Measurements from ENCODE around the gene NCF4. TPM values are rescaled to one million over a fixed set of nuclear protein-coding genes. Genes with fewer than 3 reads are reported as not detected.

Gene NCF4
- total RNA-seq, 2 donors from 2014 or later, result not detected

GRCh38 chr22:36868546-36869181 is 7.9 kb downstream of the NCF4 start:
- H3K27me3 Mint-ChIP-seq (ENCODE audit: insufficient read depth), result peaks cover 23% of the 10 kb centered on the region
- H3K4me1 Mint-ChIP-seq, result no peaks in the 10 kb centered on the region
- no peaks in the 10 kb centered on the region for H3K36me3 Mint-ChIP-seq (ENCODE audit: low read depth)
- no peaks in the 10 kb centered on the region for H3K4me1 ChIP-seq (ENCODE audit: control insufficient read depth, insufficient read depth, low read length)
- no peak overlapping the region for H3K27ac ChIP-seq (ENCODE audit: low read depth, low read length)
- TF ChIP-seq, protein P1, sequence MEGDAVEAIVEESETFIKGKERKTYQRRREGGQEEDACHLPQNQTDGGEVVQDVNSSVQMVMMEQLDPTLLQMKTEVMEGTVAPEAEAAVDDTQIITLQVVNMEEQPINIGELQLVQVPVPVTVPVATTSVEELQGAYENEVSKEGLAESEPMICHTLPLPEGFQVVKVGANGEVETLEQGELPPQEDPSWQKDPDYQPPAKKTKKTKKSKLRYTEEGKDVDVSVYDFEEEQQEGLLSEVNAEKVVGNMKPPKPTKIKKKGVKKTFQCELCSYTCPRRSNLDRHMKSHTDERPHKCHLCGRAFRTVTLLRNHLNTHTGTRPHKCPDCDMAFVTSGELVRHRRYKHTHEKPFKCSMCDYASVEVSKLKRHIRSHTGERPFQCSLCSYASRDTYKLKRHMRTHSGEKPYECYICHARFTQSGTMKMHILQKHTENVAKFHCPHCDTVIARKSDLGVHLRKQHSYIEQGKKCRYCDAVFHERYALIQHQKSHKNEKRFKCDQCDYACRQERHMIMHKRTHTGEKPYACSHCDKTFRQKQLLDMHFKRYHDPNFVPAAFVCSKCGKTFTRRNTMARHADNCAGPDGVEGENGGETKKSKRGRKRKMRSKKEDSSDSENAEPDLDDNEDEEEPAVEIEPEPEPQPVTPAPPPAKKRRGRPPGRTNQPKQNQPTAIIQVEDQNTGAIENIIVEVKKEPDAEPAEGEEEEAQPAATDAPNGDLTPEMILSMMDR (conservative IDR thresholded peaks at IDR 0.05), result no peak
- peak; percentile 30 for DNase-seq
- WGBS, 2 experiments (ENCODE audit: insufficient coverage in 1 of 2, insufficient read length in 1 of 2), result 60 to 93% methylated on average over 1 to 4 of the region's 5 CpGs
- no peaks in the 10 kb centered on the region for H3K9me3 Mint-ChIP-seq
- no peaks in the 10 kb centered on the region for H3K36me3 ChIP-seq (ENCODE audit: control insufficient read depth, insufficient read depth, low read length)
- H3K27ac Mint-ChIP-seq, result no peak overlapping the region
- no peak overlapping the region for H3K4me3 Mint-ChIP-seq
- no peak overlapping the region for H3K9ac ChIP-seq (ENCODE audit: extremely low read depth, low read length, poor library complexity, severe bottlenecking)
- no peak overlapping the region for H3K4me3 ChIP-seq (ENCODE audit: low read length)
- H3K9me3 ChIP-seq (ENCODE audit: control insufficient read depth, low read length), result no peaks in the 10 kb centered on the region
- peaks cover 5% of the 10 kb centered on the region for H3K27me3 ChIP-seq (ENCODE audit: control insufficient read depth, insufficient read depth, low read length, poor library complexity, severe bottlenecking)

GRCh38 chr22:36870250-36870649 is 9.4 kb downstream of the NCF4 start:
- no peak overlapping the region for H3K4me3 ChIP-seq (ENCODE audit: low read length)
- no peaks in the 10 kb centered on the region for H3K9me3 Mint-ChIP-seq
- H3K27me3 Mint-ChIP-seq (ENCODE audit: insufficient read depth), result peaks cover 23% of the 10 kb centered on the region
- DNase-seq, result no peak
- TF ChIP-seq, protein P1 (conservative IDR thresholded peaks at IDR 0.05), result no peak
- no peaks in the 10 kb centered on the region for H3K4me1 ChIP-seq (ENCODE audit: control insufficient read depth, insufficient read depth, low read length)
- no peaks in the 10 kb centered on the region for H3K36me3 Mint-ChIP-seq (ENCODE audit: low read depth)
- H3K27ac ChIP-seq (ENCODE audit: low read depth, low read length), result no peak overlapping the region
- 88 to 89% methylated on average over 11 to 14 of the region's 14 CpGs for WGBS, 2 experiments (ENCODE audit: insufficient coverage in 1 of 2, insufficient read length in 1 of 2)
- no peak overlapping the region for H3K9ac ChIP-seq (ENCODE audit: extremely low read depth, low read length, poor library complexity, severe bottlenecking)
- H3K27ac Mint-ChIP-seq, result no peak overlapping the region
- H3K4me1 Mint-ChIP-seq, result no peaks in the 10 kb centered on the region
- peaks cover 5% of the 10 kb centered on the region for H3K27me3 ChIP-seq (ENCODE audit: control insufficient read depth, insufficient read depth, low read length, poor library complexity, severe bottlenecking)
- no peaks in the 10 kb centered on the region for H3K36me3 ChIP-seq (ENCODE audit: control insufficient read depth, insufficient read depth, low read length)
- no peak overlapping the region for H3K4me3 Mint-ChIP-seq
- no peaks in the 10 kb centered on the region for H3K9me3 ChIP-seq (ENCODE audit: control insufficient read depth, low read length)

DNA sequence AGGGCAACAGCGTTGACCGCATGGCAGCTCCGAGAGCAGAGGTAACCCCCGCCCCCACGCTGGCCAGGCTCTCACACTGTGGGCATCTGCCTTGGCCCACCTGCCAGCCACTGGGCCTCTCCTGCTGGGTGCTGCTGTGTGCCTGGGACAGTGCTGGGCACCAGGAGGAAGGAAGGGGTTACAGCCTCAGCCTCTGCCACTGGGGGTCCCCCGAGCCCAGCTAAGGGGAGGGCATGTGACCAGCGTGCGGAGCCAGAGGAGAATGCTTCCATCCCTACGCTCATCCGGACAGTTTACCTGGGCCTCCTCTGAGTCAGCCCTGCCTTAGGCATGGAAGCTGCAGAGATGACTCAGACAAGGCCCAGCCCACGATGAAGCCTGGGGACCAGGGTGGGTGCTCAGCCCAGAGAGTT is 10.9 kb downstream of the NCF4 start:
- no peak overlapping the region for H3K27ac ChIP-seq (ENCODE audit: low read depth, low read length)
- no peaks in the 10 kb centered on the region for H3K4me1 Mint-ChIP-seq
- peak; percentile 63 for DNase-seq

More for the DNA sequence above, 10.9 kb downstream of the NCF4 start:
- Histone ChIP-seq H3K9ac (ENCODE audit: extremely low read depth, low read length, poor library complexity, severe bottlenecking) (no peak overlapping the region), H3K36me3 (ENCODE audit: control insufficient read depth, insufficient read depth, low read length) (no peaks in the 10 kb centered on the region), H3K4me3 (ENCODE audit: low read length) (no peak overlapping the region), H3K9me3 (ENCODE audit: control insufficient read depth, low read length) (no peaks in the 10 kb centered on the region), H3K27me3 (ENCODE audit: control insufficient read depth, insufficient read depth, low read length, poor library complexity, severe bottlenecking) (peaks cover 5% of the 10 kb centered on the region), H3K4me1 (ENCODE audit: control insufficient read depth, insufficient read depth, low read length) (no peaks in the 10 kb centered on the region)
- TF ChIP-seq, protein P1 (conservative IDR thresholded peaks at IDR 0.05), result peak; percentile 42
- Mint-ChIP-seq H3K9me3 (no peaks in the 10 kb centered on the region), H3K27ac (no peak overlapping the region), H3K27me3 (ENCODE audit: insufficient read depth) (peaks cover 15% of the 10 kb centered on the region), H3K36me3 (ENCODE audit: low read depth) (no peaks in the 10 kb centered on the region), H3K4me3 (no peak overlapping the region)
- 73 to 78% methylated on average over 7 to 11 of the region's 11 CpGs for WGBS, 2 experiments (ENCODE audit: insufficient coverage in 1 of 2, insufficient read length in 1 of 2)

Measured in endodermal cell (in vitro differentiated cells).